Measurements from ENCODE around the gene CAMK4.

GRCh38 chr5:111511174-111511830 lies 287.1 kb downstream of the CAMK4 start:
- TF ChIP-seq POLR2AphosphoS5 (IDR thresholded peaks at IDR 0.05) (no peak), POLR2A (IDR thresholded peaks at IDR 0.05) (no peak), EP300 (IDR thresholded peaks at IDR 0.05; ENCODE audit: low read depth) (no peak)
- TF ChIP-seq, protein P1, sequence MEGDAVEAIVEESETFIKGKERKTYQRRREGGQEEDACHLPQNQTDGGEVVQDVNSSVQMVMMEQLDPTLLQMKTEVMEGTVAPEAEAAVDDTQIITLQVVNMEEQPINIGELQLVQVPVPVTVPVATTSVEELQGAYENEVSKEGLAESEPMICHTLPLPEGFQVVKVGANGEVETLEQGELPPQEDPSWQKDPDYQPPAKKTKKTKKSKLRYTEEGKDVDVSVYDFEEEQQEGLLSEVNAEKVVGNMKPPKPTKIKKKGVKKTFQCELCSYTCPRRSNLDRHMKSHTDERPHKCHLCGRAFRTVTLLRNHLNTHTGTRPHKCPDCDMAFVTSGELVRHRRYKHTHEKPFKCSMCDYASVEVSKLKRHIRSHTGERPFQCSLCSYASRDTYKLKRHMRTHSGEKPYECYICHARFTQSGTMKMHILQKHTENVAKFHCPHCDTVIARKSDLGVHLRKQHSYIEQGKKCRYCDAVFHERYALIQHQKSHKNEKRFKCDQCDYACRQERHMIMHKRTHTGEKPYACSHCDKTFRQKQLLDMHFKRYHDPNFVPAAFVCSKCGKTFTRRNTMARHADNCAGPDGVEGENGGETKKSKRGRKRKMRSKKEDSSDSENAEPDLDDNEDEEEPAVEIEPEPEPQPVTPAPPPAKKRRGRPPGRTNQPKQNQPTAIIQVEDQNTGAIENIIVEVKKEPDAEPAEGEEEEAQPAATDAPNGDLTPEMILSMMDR (IDR thresholded peaks at IDR 0.05): no peak

Measured in transverse colon (tissue), 4 donors.